ENCODE data around the gene CDH4. TPM values are rescaled to one million over a fixed set of nuclear protein-coding genes. Genes with fewer than 3 reads are reported as not detected.

The CDH4 gene
- total RNA-seq, 1 experiment from 2014 or later, result 5.3 TPM

DNA sequence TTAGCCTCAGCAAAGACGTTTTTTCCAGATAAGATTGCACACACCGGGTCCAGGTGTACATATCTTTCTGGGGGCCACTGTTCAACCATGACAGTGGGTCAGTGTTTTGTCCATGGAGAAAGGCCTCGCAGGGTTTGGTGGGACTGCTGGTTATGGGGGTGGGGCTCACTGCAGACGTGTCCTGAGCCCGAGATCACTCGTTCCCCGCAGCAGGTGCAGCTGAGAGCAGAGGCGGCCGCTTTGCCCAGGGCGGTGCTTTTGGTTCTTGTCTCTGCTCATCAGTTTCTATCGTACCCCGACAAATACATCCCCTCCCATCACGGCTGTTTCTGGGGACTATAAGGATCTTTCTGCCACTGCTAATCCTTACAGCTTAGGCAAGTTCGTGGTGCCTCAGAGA, 166.9 kb downstream of the CDH4 start:
- Mint-ChIP-seq H3K9me3 (peaks cover 5% of the 10 kb centered on the region; the same call in 1 of the 2 replicates), H3K27ac (no peak overlapping the region), H3K4me3 (no peak overlapping the region), H3K36me3 (no peaks in the 10 kb centered on the region), H3K4me1 (peaks cover 14% of the 10 kb centered on the region), H3K27me3 (ENCODE audit: low read depth) (peaks cover 57% of the 10 kb centered on the region)
- POLR2A ChIA-PET, result no interaction called here
- ATAC-seq (no peak), DNase-seq (ENCODE audit: low spot score) (no peak)
- TF ChIP-seq JUN (CRISPR knock-in tag; IDR thresholded peaks at IDR 0.05) (no peak), NR2C2 (CRISPR knock-in tag; IDR thresholded peaks at IDR 0.05) (no peak), ZBTB21 (CRISPR knock-in tag; IDR thresholded peaks at IDR 0.05; ENCODE audit: borderline replicate concordance) (no peak)
- TF ChIP-seq, protein P1, sequence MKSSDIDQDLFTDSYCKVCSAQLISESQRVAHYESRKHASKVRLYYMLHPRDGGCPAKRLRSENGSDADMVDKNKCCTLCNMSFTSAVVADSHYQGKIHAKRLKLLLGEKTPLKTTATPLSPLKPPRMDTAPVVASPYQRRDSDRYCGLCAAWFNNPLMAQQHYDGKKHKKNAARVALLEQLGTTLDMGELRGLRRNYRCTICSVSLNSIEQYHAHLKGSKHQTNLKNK (CRISPR knock-in tag; IDR thresholded peaks at IDR 0.05), result no peak
- CTCF ChIA-PET, result interaction anchor here (1.0 kb wide), 1 partner anchor 93 kb away, joined by 3 read pairs; no protein-coding TSS in a partner anchor

DNA sequence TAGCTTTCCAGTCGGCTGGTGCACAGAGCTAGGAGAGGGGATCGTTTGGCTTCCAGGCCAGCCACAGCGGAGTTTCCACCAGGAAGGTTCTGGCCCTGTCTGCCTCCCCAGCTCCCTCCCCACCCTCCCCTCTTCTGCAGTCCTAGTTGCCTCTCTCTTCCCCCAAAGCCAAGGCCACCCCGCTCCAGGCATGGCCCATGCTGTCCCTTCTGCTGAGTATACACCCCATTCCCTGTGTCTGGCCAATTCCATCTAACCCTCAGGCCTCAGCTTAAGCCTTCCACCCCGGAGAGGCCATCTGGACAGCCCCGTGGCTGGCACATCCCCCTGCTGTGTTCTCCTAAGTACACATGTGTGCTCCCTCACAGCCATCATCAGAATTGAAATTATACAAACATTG, 167.4 kb downstream of the CDH4 start:
- Mint-ChIP-seq H3K9me3 (peaks cover 4% of the 10 kb centered on the region; the same call in 1 of the 2 replicates), H3K4me3 (no peak overlapping the region), H3K27ac (no peak overlapping the region; the same call in 1 of the 2 replicates), H3K36me3 (no peaks in the 10 kb centered on the region), H3K27me3 (ENCODE audit: low read depth) (peaks cover 52% of the 10 kb centered on the region), H3K4me1 (peaks cover 14% of the 10 kb centered on the region)
- DNase-seq (ENCODE audit: low spot score), result no peak
- POLR2A ChIA-PET, result no interaction called here
- TF ChIP-seq CREB1 (CRISPR knock-in tag; IDR thresholded peaks at IDR 0.05) (no peak), ZNF138 (CRISPR knock-in tag; conservative IDR thresholded peaks at IDR 0.05) (no peak), JAZF1 (CRISPR knock-in tag; IDR thresholded peaks at IDR 0.05) (no peak), ZNF396 (CRISPR knock-in tag; IDR thresholded peaks at IDR 0.05; ENCODE audit: borderline replicate concordance) (no peak), NFATC4 (CRISPR knock-in tag; IDR thresholded peaks at IDR 0.05) (no peak), SP1 (CRISPR knock-in tag; conservative IDR thresholded peaks at IDR 0.05) (no peak), FOXK1 (CRISPR knock-in tag; IDR thresholded peaks at IDR 0.05) (no peak), NR1H2 (CRISPR knock-in tag; IDR thresholded peaks at IDR 0.05) (no peak), MXD4 (CRISPR knock-in tag; IDR thresholded peaks at IDR 0.05; ENCODE audit: borderline replicate concordance) (no peak), ETV6 (CRISPR knock-in tag; IDR thresholded peaks at IDR 0.05) (no peak), NR3C1 (CRISPR knock-in tag; conservative IDR thresholded peaks at IDR 0.05; ENCODE audit: low read depth) (no peak), GRHL2 (CRISPR knock-in tag; IDR thresholded peaks at IDR 0.05; ENCODE audit: insufficient replicate concordance, severe bottlenecking) (no peak)
- TF ChIP-seq, protein P2, sequence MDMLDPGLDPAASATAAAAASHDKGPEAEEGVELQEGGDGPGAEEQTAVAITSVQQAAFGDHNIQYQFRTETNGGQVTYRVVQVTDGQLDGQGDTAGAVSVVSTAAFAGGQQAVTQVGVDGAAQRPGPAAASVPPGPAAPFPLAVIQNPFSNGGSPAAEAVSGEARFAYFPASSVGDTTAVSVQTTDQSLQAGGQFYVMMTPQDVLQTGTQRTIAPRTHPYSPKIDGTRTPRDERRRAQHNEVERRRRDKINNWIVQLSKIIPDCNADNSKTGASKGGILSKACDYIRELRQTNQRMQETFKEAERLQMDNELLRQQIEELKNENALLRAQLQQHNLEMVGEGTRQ (CRISPR knock-in tag; IDR thresholded peaks at IDR 0.05), result no peak
- TF ChIP-seq, protein P3, sequence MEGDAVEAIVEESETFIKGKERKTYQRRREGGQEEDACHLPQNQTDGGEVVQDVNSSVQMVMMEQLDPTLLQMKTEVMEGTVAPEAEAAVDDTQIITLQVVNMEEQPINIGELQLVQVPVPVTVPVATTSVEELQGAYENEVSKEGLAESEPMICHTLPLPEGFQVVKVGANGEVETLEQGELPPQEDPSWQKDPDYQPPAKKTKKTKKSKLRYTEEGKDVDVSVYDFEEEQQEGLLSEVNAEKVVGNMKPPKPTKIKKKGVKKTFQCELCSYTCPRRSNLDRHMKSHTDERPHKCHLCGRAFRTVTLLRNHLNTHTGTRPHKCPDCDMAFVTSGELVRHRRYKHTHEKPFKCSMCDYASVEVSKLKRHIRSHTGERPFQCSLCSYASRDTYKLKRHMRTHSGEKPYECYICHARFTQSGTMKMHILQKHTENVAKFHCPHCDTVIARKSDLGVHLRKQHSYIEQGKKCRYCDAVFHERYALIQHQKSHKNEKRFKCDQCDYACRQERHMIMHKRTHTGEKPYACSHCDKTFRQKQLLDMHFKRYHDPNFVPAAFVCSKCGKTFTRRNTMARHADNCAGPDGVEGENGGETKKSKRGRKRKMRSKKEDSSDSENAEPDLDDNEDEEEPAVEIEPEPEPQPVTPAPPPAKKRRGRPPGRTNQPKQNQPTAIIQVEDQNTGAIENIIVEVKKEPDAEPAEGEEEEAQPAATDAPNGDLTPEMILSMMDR (IDR thresholded peaks at IDR 0.05), result no peak
- TF ChIP-seq, protein P4, sequence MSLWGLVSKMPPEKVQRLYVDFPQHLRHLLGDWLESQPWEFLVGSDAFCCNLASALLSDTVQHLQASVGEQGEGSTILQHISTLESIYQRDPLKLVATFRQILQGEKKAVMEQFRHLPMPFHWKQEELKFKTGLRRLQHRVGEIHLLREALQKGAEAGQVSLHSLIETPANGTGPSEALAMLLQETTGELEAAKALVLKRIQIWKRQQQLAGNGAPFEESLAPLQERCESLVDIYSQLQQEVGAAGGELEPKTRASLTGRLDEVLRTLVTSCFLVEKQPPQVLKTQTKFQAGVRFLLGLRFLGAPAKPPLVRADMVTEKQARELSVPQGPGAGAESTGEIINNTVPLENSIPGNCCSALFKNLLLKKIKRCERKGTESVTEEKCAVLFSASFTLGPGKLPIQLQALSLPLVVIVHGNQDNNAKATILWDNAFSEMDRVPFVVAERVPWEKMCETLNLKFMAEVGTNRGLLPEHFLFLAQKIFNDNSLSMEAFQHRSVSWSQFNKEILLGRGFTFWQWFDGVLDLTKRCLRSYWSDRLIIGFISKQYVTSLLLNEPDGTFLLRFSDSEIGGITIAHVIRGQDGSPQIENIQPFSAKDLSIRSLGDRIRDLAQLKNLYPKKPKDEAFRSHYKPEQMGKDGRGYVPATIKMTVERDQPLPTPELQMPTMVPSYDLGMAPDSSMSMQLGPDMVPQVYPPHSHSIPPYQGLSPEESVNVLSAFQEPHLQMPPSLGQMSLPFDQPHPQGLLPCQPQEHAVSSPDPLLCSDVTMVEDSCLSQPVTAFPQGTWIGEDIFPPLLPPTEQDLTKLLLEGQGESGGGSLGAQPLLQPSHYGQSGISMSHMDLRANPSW (CRISPR knock-in tag; conservative IDR thresholded peaks at IDR 0.05; ENCODE audit: low read depth), result no peak
- TF ChIP-seq, protein P1 (CRISPR knock-in tag; IDR thresholded peaks at IDR 0.05), result no peak
- TF ChIP-seq, protein P5, sequence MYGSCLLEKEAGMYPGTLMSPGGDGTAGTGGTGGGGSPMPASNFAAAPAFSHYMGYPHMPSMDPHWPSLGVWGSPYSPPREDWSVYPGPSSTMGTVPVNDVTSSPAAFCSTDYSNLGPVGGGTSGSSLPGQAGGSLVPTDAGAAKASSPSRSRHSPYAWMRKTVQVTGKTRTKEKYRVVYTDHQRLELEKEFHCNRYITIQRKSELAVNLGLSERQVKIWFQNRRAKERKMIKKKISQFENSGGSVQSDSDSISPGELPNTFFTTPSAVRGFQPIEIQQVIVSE (CRISPR knock-in tag; IDR thresholded peaks at IDR 0.05; ENCODE audit: borderline replicate concordance), result no peak
- CTCF ChIA-PET, result interaction anchor here (1.0 kb wide), 1 partner anchor 94 kb away, joined by 3 read pairs; no protein-coding TSS in a partner anchor
- no peak for ATAC-seq
